Liver (tissue), 3 donors: ENCODE data around the gene BPI.

Source experiments
- EGR1 ChIP-seq, 2 donors: IDR thresholded peaks; 2 replicates each; pipeline ENCODE4 v1.6.1; 2016 to 2018; ENCODE audit warnings: antibody characterized with exemption in 2 of 2, low read depth in 2 of 2
- FOXA2 ChIP-seq: IDR thresholded peaks from 2 replicates; pipeline ENCODE4 v1.6.1; 2016; ENCODE audit warnings: antibody characterized with exemption
- JUND ChIP-seq, 2 donors: IDR thresholded peaks; 2 replicates each; pipeline ENCODE4 v1.6.1; 2016; ENCODE audit warnings: antibody characterized with exemption in 2 of 2
- RAD21 ChIP-seq, 2 donors: IDR thresholded peaks; 2 replicates each; pipeline ENCODE4 v1.6.1; 2016; ENCODE audit warnings: antibody characterized with exemption in 2 of 2, mild to moderate bottlenecking in 2 of 2
- REST ChIP-seq: IDR thresholded peaks from 2 replicates; pipeline ENCODE4 v1.6.1; 2016; ENCODE audit warnings: antibody characterized with exemption, mild to moderate bottlenecking
- SP1 ChIP-seq: IDR thresholded peaks from 2 replicates; pipeline ENCODE4 v1.6.1; 2018; ENCODE audit warnings: antibody characterized with exemption, mild to moderate bottlenecking
- YY1 ChIP-seq: IDR thresholded peaks from 2 replicates; pipeline ENCODE4 v1.6.1; 2016; ENCODE audit warnings: antibody characterized with exemption, mild to moderate bottlenecking
- TF ChIP-seq, protein P1 (sequence below): fragments of 150-350 bp; IDR thresholded peaks from 2 replicates; pipeline ENCODE4 v1.5.1; 2017; ENCODE audit warnings: improper control_type of control experiment, low read depth, low read length; ENCODE audit not compliant: missing input control
- donor health status: healthy.
- donor health status: healthy.

GRCh38 chr20:38358556-38358955, 54.6 kb downstream of the BPI start:
- TF ChIP-seq REST (no peak), SP1 (no peak), RAD21 (IDR thresholded peaks at IDR 0.05) (no peak), JUND (IDR thresholded peaks at IDR 0.05) (no peak), YY1 (no peak), FOXA2 (no peak), EGR1 (IDR thresholded peaks at IDR 0.05; ENCODE audit: low read depth in 2 of 2) (no peak)
- TF ChIP-seq, protein P1, sequence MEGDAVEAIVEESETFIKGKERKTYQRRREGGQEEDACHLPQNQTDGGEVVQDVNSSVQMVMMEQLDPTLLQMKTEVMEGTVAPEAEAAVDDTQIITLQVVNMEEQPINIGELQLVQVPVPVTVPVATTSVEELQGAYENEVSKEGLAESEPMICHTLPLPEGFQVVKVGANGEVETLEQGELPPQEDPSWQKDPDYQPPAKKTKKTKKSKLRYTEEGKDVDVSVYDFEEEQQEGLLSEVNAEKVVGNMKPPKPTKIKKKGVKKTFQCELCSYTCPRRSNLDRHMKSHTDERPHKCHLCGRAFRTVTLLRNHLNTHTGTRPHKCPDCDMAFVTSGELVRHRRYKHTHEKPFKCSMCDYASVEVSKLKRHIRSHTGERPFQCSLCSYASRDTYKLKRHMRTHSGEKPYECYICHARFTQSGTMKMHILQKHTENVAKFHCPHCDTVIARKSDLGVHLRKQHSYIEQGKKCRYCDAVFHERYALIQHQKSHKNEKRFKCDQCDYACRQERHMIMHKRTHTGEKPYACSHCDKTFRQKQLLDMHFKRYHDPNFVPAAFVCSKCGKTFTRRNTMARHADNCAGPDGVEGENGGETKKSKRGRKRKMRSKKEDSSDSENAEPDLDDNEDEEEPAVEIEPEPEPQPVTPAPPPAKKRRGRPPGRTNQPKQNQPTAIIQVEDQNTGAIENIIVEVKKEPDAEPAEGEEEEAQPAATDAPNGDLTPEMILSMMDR = no peak
